ENCODE data around the gene SPNS2.

- TF ChIP-seq CTCF (IDR thresholded peaks at IDR 0.05), result no peak
- TF ChIP-seq CHD2 (IDR thresholded peaks at IDR 0.05; ENCODE audit: low read length, partially characterized antibody), result no peak
- TF ChIP-seq EZH2phosphoT487 (IDR thresholded peaks at IDR 0.05; ENCODE audit: borderline replicate concordance, low read depth), result no peak
- no peak for TF ChIP-seq NFIC (IDR thresholded peaks at IDR 0.05; ENCODE audit: borderline replicate concordance)
- TF ChIP-seq YY1 (IDR thresholded peaks at IDR 0.05; ENCODE audit: low read depth), result no peak
- no peak for TF ChIP-seq PBX3 (IDR thresholded peaks at IDR 0.05)
- TF ChIP-seq TAF1 (IDR thresholded peaks at IDR 0.05; ENCODE audit: borderline replicate concordance, low read depth, low read length), result no peak
- no peak for TF ChIP-seq POLR2AphosphoS5 (IDR thresholded peaks at IDR 0.05; ENCODE audit: low read depth, low read length)
Observed at GRCh38 chr17:4532860-4533522, 34.3 kb downstream of the SPNS2 start.

Data from SK-N-SH (cell line).